ENCODE data around the gene GAN.

GAN gene

DNA sequence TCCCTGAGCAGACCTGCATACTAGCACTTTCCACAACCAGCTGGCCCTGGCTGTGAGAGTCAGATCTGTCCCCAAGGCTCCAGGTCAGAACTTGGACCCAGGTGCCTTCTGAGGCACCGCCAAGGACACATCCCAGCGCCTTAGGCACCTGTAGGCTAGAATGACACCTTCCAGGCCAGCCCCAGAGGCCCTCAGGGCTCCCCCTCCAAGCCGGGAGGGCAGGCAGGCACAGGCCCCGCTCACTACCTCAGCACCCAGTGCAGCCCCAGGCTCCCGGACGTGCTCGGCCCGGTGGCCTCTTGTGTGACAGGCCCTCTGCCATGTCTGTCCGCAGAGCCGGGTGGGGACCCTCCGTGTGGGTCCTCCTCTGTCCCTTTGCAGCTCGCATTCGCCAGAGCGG lies 73.6 kb downstream of the GAN start:
- H3F3A ChIP-seq (ENCODE audit: control insufficient read depth, insufficient read depth) = no peaks in the 10 kb centered on the region
- no peaks in the 10 kb centered on the region for H3K9me2 ChIP-seq (replicated peaks; ENCODE audit: control insufficient read depth, low read length)
- H3K4me1 ChIP-seq (ENCODE audit: control insufficient read depth, low read length) = no peaks in the 10 kb centered on the region
- H4K20me1 ChIP-seq (ENCODE audit: control insufficient read depth, insufficient read depth, low read depth, low read length) = 0 out of 2 replicates have a peak, but pooled peaks cover 3% of the 10 kb centered on the region
- H3K4me2 ChIP-seq (ENCODE audit: low read length) = no peak overlapping the region
- H3K27ac ChIP-seq (ENCODE audit: low read depth, low read length) = no peak overlapping the region
- no peaks in the 10 kb centered on the region for H3K36me3 ChIP-seq (ENCODE audit: control insufficient read depth, low read length)
- no peaks in the 10 kb centered on the region for H3K9me3 ChIP-seq (ENCODE audit: control insufficient read depth, insufficient read depth, low read length)
- no peaks in the 10 kb centered on the region for H3K79me2 ChIP-seq (ENCODE audit: control insufficient read depth, low read length)
- H3K4me3 ChIP-seq (ENCODE audit: low read length) = no peak overlapping the region
- TF ChIP-seq, protein P1, sequence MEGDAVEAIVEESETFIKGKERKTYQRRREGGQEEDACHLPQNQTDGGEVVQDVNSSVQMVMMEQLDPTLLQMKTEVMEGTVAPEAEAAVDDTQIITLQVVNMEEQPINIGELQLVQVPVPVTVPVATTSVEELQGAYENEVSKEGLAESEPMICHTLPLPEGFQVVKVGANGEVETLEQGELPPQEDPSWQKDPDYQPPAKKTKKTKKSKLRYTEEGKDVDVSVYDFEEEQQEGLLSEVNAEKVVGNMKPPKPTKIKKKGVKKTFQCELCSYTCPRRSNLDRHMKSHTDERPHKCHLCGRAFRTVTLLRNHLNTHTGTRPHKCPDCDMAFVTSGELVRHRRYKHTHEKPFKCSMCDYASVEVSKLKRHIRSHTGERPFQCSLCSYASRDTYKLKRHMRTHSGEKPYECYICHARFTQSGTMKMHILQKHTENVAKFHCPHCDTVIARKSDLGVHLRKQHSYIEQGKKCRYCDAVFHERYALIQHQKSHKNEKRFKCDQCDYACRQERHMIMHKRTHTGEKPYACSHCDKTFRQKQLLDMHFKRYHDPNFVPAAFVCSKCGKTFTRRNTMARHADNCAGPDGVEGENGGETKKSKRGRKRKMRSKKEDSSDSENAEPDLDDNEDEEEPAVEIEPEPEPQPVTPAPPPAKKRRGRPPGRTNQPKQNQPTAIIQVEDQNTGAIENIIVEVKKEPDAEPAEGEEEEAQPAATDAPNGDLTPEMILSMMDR (IDR thresholded peaks at IDR 0.05; ENCODE audit: low read depth, low read length, poor library complexity, severe bottlenecking) = no peak
- no peak for TF ChIP-seq EZH2phosphoT487 (IDR thresholded peaks at IDR 0.05; ENCODE audit: borderline replicate concordance, low read length)
- H3K27me3 ChIP-seq (ENCODE audit: control insufficient read depth, low read length) = no peaks in the 10 kb centered on the region

DNA sequence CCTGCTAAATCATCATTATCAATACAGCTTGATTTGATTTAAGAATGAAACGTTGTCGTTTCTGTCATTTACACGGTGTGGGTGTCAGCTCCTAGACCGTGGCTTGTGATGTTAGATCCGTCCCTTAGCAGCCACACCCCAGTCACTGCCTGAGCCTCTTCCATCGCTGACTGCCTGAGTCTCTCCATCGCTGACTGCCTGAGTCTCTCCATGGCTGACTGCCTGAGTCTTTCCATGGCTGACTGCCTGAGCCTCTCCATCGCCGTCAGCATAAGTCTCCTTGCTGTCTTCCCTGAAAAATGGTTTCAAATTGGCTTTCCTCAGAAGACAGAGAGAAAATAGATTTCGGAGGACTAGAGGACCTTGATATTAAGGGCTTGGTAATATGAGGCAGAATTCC lies 76.1 kb downstream of the GAN start:
- TF ChIP-seq, protein P1 (IDR thresholded peaks at IDR 0.05; ENCODE audit: low read depth, low read length, poor library complexity, severe bottlenecking) = no peak
- no peak for TF ChIP-seq EZH2phosphoT487 (IDR thresholded peaks at IDR 0.05; ENCODE audit: borderline replicate concordance, low read length)
- no peaks in the 10 kb centered on the region for H3K9me3 ChIP-seq (ENCODE audit: control insufficient read depth, insufficient read depth, low read length)
- H3K4me2 ChIP-seq (ENCODE audit: low read length) = no peak overlapping the region
- no peak overlapping the region for H3K4me3 ChIP-seq (ENCODE audit: low read length)
- no peaks in the 10 kb centered on the region for H3K9me2 ChIP-seq (replicated peaks; ENCODE audit: control insufficient read depth, low read length)
- no peaks in the 10 kb centered on the region for H3K79me2 ChIP-seq (ENCODE audit: control insufficient read depth, low read length)
- no peaks in the 10 kb centered on the region for H3K27me3 ChIP-seq (ENCODE audit: control insufficient read depth, low read length)
- 0 out of 2 replicates have a peak, but pooled peaks cover 3% of the 10 kb centered on the region for H4K20me1 ChIP-seq (ENCODE audit: control insufficient read depth, insufficient read depth, low read depth, low read length)
- no peaks in the 10 kb centered on the region for H3F3A ChIP-seq (ENCODE audit: control insufficient read depth, insufficient read depth)
- no peaks in the 10 kb centered on the region for H3K36me3 ChIP-seq (ENCODE audit: control insufficient read depth, low read length)
- no peak overlapping the region for H3K27ac ChIP-seq (ENCODE audit: low read depth, low read length)
- H3K4me1 ChIP-seq (ENCODE audit: control insufficient read depth, low read length) = no peaks in the 10 kb centered on the region

GRCh38 chr16:81392011-81392410 lies 77.2 kb downstream of the GAN start:
- H3K79me2 ChIP-seq (ENCODE audit: control insufficient read depth, low read length) = no peaks in the 10 kb centered on the region
- H3K36me3 ChIP-seq (ENCODE audit: control insufficient read depth, low read length) = no peaks in the 10 kb centered on the region
- H3K4me2 ChIP-seq (ENCODE audit: low read length) = no peak overlapping the region
- no peak overlapping the region for H3K27ac ChIP-seq (ENCODE audit: low read depth, low read length)
- TF ChIP-seq, protein P1 (IDR thresholded peaks at IDR 0.05; ENCODE audit: low read depth, low read length, poor library complexity, severe bottlenecking) = no peak
- TF ChIP-seq EZH2phosphoT487 (IDR thresholded peaks at IDR 0.05; ENCODE audit: borderline replicate concordance, low read length) = no peak
- no peaks in the 10 kb centered on the region for H3K27me3 ChIP-seq (ENCODE audit: control insufficient read depth, low read length)
- H3F3A ChIP-seq (ENCODE audit: control insufficient read depth, insufficient read depth) = no peaks in the 10 kb centered on the region
- H3K4me1 ChIP-seq (ENCODE audit: control insufficient read depth, low read length) = no peaks in the 10 kb centered on the region
- no peaks in the 10 kb centered on the region for H3K9me2 ChIP-seq (replicated peaks; ENCODE audit: control insufficient read depth, low read length)
- H3K9me3 ChIP-seq (ENCODE audit: control insufficient read depth, insufficient read depth, low read length) = no peaks in the 10 kb centered on the region
- no peak overlapping the region for H3K4me3 ChIP-seq (ENCODE audit: low read length)
- 0 out of 2 replicates have a peak, but pooled peaks cover 3% of the 10 kb centered on the region for H4K20me1 ChIP-seq (ENCODE audit: control insufficient read depth, insufficient read depth, low read depth, low read length)
